Stimulated activated CD4-positive, alpha-beta T cell treated with anti-CD3 and anti-CD28 coated beads, Interleukin-15, amount 100 ng/mL, for 48 hours (primary cell): ENCODE results near the gene NFKBIA.
"Not testable (repeated sequence)": the region's sequence is repeated elsewhere in the genome, so short reads cannot be mapped to it uniquely, and the experiment has no call there.

ENCODE experiments used
- DNase-seq, 2 donors: peaks; one replicate each; pipeline ENCODE4 v3.0.0-alpha.2; 2020; ENCODE audit warnings: low read depth in 2 of 2

NFKBIA gene

GRCh38 chr14:35368583-35369392 is 35.8 kb downstream of the NFKBIA start:
- DNase-seq, result no peak

GRCh38 chr14:35368139-35368460 is 36.4 kb downstream of the NFKBIA start:
- DNase-seq, result no peak

GRCh38 chr14:35367056-35367372 is 37.5 kb downstream of the NFKBIA start:
- DNase-seq, result no peak

GRCh38 chr14:35366521-35366976 is 38.0 kb downstream of the NFKBIA start:
- DNase-seq, result no peak

- peak in 1 of 2 donors; percentile 47 for DNase-seq
Measured at GRCh38 chr14:35366056-35366451, 38.5 kb downstream of the NFKBIA start.

GRCh38 chr14:35365130-35366055 is 39.2 kb downstream of the NFKBIA start:
- peak; percentile 81 to 84 for DNase-seq

- DNase-seq, result no peak
Measured at GRCh38 chr14:35362911-35363374, 41.6 kb downstream of the NFKBIA start.

GRCh38 chr14:35362450-35362849 is 42.1 kb downstream of the NFKBIA start:
- DNase-seq, result no peak

- DNase-seq, result no peak
Measured at GRCh38 chr14:35361141-35361480, 43.4 kb downstream of the NFKBIA start.

GRCh38 chr14:35359655-35360054 is 44.9 kb downstream of the NFKBIA start:
- not testable (repeated sequence) for DNase-seq

- peak; percentile 40 to 46 for DNase-seq
Measured at GRCh38 chr14:35355981-35356841, 48.3 kb downstream of the NFKBIA start.

- DNase-seq, result not testable (repeated sequence)
Measured at GRCh38 chr14:35355235-35355634, 49.3 kb downstream of the NFKBIA start.

GRCh38 chr14:35353409-35354172 is 51.0 kb downstream of the NFKBIA start:
- DNase-seq, result no peak

GRCh38 chr14:35352274-35353233 is 52.0 kb downstream of the NFKBIA start:
- DNase-seq, result no peak

- no peak for DNase-seq
Measured at GRCh38 chr14:35351897-35352273, 52.7 kb downstream of the NFKBIA start.
